ENCODE results near the gene ZNF74.

The ZNF74 gene

GRCh38 chr22:20422271-20423007 lies 28.5 kb downstream of the ZNF74 start:
- no peak for DNase-seq

DNA sequence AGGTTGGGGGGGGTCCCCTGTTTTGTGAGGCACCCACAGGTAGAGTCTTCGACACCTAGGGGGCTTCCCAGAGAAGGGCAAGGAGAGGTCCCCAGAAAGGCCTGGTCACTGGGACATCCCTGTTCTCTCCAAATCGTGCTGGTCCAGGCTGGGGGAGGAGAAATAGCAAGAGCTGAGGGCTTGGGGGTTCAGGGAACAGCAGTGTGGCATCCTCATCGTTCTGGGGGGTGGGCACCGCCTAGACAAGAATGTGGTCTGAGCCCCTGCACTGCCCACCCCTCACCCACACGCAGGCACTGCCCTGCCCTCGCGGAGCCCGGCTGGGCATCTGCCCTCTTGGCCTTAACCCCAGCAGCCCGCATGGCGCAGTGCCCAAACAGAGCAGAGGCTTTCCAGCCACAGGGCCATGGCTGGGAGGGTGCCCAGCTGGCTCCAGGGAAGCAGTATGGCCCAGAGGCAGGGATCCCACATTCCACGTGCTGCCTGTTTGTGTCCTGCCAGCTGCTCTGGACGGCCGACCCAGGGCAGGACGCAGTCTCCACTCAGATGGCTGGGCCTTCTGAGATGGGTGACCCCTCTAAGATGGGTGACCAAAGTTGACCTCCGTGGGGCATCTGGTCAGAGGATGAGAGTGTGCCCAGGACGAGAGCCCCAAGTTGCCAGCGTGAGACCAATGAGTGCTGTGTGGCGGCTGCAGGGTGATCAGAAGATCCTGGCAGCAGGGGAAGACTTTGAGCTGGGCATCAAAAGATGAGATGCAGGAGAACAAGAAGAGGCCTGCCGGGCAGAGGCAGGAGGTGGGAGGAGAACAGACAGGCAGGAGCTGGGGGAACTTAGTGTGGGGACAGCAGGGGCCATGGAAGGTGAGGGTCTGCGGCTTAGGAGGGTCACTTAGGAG lies 29.3 kb downstream of the ZNF74 start:
- DNase-seq: no peak

DNA sequence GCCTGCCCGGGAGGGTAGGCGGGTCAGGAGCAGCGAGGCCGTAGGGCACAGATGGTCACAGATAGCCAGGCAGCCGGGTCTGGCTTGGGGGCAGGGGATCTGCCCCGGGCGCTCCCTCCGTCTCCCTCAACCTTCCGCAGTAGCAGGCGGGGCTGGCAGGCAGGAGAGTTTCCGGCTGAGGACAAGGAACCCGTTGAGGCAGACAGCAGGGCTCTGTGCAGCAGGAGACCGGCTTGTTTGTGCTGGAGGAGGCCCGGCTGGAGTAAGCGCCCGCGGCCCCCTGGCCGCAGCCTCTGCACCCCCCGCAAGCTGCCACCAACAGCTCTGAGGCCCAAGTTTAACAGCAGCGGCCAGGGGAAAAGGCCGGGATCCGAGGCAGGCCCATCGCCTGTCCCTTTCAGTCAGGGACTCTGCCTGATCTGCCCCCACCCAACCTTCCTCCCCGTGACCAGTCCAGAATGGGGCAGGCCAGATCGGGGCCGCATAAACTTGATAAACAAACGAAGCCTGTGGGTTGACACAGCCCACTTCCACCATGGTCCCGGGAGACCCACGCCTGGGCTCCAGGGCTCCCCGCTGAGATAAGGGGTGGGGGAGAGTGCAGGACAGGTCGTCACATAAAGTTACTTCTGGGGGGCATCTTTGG lies 30.1 kb downstream of the ZNF74 start:
- DNase-seq: no peak

GRCh38 chr22:20424568-20424931 lies 30.6 kb downstream of the ZNF74 start:
- no peak for DNase-seq

DNA sequence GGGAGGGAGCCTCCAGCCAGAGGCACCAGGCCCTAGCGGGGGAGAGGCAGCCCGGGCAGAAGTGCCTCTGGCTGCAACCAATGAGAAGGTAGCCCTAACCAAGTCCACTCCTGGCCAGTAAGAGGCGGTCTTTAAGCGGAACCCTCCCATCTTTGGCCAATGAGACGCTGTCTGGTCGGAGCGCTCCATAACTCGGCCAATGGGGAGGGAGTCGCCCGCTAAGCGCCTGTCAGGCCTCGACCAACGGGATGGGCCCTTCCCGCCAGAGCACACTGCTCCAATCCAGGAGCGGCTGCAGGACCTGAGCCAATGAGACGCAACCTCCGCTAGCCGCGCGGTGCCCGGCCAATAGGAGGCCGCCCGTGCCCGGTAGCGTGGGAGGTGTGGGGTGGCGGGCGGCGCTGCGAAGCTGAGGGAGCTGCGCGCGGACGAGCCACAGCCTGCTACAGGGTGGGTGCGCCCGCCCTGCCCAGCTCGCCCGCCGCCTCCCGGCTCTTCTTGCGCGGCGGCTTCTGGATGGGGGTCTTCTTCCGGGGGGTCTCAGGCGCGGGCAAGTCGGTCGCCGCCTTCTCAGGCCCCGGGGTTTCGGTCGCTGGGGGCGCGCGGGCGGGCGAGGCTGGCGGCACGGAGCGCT lies 31.1 kb downstream of the ZNF74 start:
- DNase-seq: no peak

GRCh38 chr22:20425566-20426258 lies 31.8 kb downstream of the ZNF74 start:
- no peak for DNase-seq

- no peak for DNase-seq
These were observed 32.3 kb downstream of the ZNF74 start for GRCh38 chr22:20426259-20426615.

- DNase-seq: no peak
These were observed 33.4 kb downstream of the ZNF74 start for GRCh38 chr22:20427104-20427944.

DNA sequence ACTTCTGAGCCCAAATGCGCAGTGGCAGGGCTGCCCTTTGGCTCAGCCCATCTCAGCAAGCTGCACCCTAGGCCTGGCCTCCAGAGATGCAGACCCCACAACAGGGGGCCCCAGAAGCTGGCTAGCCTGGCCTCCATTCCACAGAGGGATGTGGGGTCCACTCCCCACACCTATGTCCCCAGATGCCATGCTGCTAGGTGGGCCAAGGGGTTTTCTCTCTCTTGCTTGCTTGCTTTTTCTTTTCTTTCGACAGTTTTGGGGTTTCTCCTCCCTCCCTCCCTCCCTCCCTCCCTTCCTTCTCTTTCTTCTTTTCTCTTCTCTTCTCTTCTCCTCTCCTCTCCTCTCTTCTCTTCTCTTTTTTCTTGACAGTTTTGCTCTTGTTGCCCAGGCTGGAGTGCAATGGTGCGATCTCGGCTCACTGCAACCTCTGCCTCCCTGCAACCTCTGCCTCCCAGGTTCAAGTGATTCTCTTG lies 34.0 kb downstream of the ZNF74 start:
- DNase-seq: no peak

DNA sequence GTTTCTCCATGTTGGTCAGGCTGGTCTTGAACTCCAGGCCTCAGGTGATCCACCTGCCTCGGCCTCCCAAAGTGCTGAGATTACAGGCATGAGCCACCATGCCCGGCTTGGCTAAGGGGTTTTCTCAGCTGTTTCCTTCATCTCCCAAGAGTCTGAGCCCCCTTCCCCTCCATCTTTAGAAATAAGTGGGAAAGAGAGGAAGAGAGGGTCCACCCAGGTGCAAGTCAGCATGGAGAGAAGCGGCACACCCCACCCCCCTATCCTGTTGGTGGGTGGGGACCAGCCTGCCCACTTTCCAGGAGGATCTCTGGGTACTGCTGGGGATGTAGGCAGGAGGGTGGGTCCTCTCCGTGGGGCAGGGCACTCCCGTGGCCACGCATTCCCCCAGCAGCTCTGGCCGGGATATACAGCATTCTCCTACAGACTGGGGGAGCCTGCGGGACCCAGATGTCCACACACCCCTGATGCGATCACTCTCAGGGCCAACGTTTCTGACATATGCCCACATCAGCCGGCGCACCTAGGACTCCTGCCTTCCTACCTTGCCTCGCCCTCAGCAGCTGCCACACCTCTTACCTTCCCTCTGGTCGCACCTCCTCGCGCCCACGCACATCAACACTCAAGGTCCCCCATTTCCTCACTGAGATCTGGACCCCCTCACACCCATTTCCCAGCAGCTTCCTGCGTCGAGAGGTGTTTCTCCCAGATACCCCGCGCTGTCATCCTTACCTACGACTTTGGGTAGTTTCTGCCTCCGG lies 34.7 kb downstream of the ZNF74 start:
- no peak for DNase-seq

- DNase-seq: peak; percentile 88
These were observed 35.5 kb downstream of the ZNF74 start for GRCh38 chr22:20429254-20430100.

DNA sequence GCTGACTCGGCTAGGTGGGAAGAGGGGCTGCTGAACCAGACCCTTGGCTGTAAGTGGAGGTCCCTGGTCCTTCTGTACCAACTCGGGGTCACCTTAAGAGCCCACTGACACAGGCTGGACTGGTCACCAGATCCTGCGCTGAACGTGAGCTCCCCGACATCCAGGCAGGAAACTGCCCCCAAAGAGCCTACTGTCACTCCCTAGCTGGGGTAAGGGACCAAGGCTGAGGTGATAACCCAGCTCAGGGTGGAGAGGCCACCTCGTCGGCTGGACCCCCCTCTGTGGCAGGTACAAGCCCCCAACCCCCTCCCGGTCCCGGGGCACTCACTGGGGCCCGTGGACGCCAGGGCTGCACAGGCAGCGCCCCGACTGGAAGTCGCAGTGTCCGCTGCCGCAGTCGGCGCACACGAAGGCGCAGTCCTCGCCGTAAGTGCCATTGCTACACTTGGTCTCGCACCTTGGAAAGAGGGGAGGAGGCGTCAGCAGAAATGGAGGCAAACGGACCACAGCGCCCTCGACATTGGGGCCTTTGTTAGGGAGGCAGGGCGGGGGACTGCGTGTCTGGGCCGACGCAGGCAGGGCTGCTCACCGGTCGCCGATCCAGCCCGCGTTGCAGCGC lies 36.3 kb downstream of the ZNF74 start:
- DNase-seq: peak; percentile 59

DNA sequence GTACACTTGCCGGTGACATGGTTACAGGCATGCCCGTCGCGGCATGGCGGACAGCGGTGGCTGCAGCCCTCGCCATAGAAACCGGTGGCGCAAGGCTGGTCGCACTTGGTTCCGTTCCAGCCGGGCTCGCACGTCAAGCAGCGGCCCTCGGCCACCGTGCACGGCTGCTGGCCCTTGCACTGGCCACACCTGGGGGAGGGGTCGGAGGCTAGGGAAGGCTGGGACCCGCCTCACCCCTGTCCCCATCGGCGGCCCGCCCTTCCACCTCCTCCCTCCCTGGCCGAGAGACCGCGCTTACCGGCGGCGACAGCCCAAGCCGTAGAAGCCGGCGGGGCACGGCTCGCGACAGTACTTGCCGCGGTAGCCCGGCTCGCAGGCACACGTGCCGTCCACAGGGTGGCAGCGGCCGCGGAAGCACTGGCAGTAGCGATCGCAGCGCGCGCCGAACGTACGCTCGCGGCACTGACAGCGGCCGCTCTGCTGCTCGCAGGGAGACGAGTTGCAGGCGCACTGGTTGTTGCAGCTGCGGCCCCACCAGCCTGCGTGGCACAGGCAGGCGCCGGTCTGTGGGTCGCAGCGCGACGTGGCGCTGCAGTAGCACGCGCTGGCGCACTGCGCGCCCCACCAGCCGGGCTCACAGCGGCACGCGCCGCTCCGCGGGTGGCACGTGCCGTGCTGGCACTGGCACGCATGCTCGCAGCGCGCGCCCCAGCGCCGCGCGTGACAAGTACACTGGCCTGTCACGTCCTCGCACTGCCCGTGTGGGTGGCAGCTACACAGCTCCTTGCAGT lies 37.0 kb downstream of the ZNF74 start:
- DNase-seq: peak; percentile 82

DNA sequence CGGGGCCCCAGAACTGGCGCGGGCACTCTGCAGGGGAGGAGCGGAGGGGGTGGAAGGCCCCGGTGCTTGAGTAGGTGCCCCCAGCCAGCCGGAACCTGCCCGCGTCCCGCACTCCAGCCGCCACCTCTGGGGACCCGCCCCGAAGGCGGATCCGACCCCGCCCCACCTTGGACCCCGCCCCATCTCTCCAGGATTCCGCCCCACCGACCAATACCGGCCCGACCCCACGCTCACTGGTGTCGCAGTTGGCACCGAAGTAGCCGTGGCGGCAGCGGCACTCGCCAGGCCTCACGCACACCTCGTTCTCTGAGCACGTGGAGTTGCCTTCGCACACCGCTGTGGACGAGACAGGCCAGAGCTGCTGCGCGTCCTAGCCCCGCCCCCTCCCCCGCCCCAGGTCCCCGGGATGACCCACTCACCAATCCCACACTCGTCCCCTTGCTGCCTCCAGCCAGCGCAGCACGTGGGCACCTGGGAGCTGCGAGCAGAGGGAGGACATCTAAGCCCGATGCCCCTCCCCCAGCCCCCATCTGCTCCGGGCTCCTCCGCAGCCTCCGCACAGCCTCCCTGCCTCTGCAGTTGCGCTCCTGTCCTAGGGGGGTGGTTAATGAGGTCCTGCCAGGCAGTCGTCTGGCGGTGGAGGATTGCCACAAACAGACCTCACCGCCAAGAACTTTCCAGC lies 37.7 kb downstream of the ZNF74 start:
- DNase-seq: no peak

GRCh38 chr22:20432244-20432686 lies 38.3 kb downstream of the ZNF74 start:
- DNase-seq: no peak

- no peak for DNase-seq
These were observed 39.2 kb downstream of the ZNF74 start for GRCh38 chr22:20433191-20433590.

DNA sequence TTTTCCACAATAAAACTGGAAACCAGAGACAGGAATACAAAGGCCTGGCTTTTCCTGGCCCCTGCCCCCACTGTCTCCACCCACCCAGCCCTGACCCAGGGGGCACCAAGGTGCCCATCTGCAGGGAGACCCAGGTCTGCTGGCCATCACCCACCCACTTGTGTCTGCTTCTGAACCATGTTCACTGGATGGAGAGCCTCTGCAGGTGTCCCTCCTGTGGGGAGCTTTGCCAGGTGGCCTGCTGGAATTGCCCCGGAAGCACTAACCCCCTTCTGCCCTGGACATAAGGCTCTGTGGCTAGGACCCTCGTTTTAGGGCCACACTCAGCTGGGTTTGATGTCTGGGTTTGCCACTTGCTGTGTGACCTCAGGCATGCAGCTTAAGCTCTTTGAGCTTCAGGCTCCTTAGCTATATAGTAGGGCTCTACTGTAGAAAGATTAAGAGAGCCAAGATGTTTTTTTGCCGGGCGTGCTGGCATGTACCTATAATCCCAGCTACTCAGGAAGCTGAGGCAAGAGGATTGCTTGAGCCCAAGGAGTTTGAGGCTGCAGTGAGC lies 39.8 kb downstream of the ZNF74 start:
- DNase-seq: no peak

Data from activated CD8-positive, alpha-beta memory T cell treated with anti-CD3 and anti-CD28 coated beads, Interleukin-2, amount 50 U/mL, for 48 hours (primary cell).